Glutamatergic neuron (in vitro differentiated cells): ENCODE results near the gene CTDNEP1. TPM values are rescaled to one million over a fixed set of nuclear protein-coding genes. Genes with fewer than 3 reads are reported as not detected.

ENCODE experiments used
- DNase-seq: peaks from one replicate; pipeline ENCODE4 v3.0.0; 2022
- H3K27ac Mint-ChIP-seq: one replicate; pipeline ENCODE4 v1.8.0; 2020; ENCODE audit warnings: mild to moderate bottlenecking, mixed read lengths, inconsistent platforms; ENCODE audit not compliant: unreplicated experiment
- H3K27me3 Mint-ChIP-seq: one replicate; pipeline ENCODE4 v1.8.0; 2020; ENCODE audit warnings: mild to moderate bottlenecking, moderate library complexity, mixed read lengths, inconsistent platforms; ENCODE audit not compliant: unreplicated experiment
- H3K36me3 Mint-ChIP-seq: one replicate; pipeline ENCODE4 v1.8.0; 2020; ENCODE audit warnings: mild to moderate bottlenecking, mixed read lengths, inconsistent platforms; ENCODE audit not compliant: unreplicated experiment
- H3K4me1 Mint-ChIP-seq: one replicate; pipeline ENCODE4 v1.8.0; 2020; ENCODE audit warnings: mild to moderate bottlenecking, low read depth, mixed read lengths, inconsistent platforms; ENCODE audit not compliant: unreplicated experiment
- H3K4me3 Mint-ChIP-seq: one replicate; pipeline ENCODE4 v1.8.0; 2020; ENCODE audit warnings: mild to moderate bottlenecking, mixed read lengths, inconsistent platforms; ENCODE audit not compliant: unreplicated experiment
- H3K9me3 Mint-ChIP-seq: one replicate; pipeline ENCODE4 v1.8.0; 2020; ENCODE audit warnings: mild to moderate bottlenecking, moderate library complexity, mixed read lengths, inconsistent platforms; ENCODE audit not compliant: unreplicated experiment
- microRNA-seq: library from miRNA; unstranded; fragments of <30 nt; microRNA quantifications from one replicate; pipeline ENCODE4, GENCODE V29; 2020; ENCODE audit not compliant: unreplicated experiment
- total RNA-seq: library from RNA; stranded (reverse); fragmentation: NEBNext Ultra II Directional; extraction: Animal tissue kit (Norgen Biotek cat#: 25700); gene quantifications from one replicate; pipeline ENCODE4 v1.2.1, GENCODE V29; 2021; ENCODE audit not compliant: unreplicated experiment
- TF ChIP-seq, protein P1 (sequence below): fragments of 200-600 bp; sonication (generic); IDR thresholded peaks from one replicate; pipeline ENCODE4 v1.5.0; 2021; ENCODE audit not compliant: partially characterized antibody, unreplicated experiment

Gene CTDNEP1
- total RNA-seq, 1 donor from 2014 or later, result 185 TPM

GRCh38 chr17:7195971-7196370 lies 55.6 kb downstream of the CTDNEP1 start:
- Mint-ChIP-seq H3K9me3 (peaks cover 10% of the 10 kb centered on the region), H3K4me1 (peaks cover 30% of the 10 kb centered on the region), H3K27ac (no peak overlapping the region), H3K27me3 (peaks cover 15% of the 10 kb centered on the region), H3K4me3 (no peak overlapping the region), H3K36me3 (no peaks in the 10 kb centered on the region)
- no peak for DNase-seq
- TF ChIP-seq, protein P1, sequence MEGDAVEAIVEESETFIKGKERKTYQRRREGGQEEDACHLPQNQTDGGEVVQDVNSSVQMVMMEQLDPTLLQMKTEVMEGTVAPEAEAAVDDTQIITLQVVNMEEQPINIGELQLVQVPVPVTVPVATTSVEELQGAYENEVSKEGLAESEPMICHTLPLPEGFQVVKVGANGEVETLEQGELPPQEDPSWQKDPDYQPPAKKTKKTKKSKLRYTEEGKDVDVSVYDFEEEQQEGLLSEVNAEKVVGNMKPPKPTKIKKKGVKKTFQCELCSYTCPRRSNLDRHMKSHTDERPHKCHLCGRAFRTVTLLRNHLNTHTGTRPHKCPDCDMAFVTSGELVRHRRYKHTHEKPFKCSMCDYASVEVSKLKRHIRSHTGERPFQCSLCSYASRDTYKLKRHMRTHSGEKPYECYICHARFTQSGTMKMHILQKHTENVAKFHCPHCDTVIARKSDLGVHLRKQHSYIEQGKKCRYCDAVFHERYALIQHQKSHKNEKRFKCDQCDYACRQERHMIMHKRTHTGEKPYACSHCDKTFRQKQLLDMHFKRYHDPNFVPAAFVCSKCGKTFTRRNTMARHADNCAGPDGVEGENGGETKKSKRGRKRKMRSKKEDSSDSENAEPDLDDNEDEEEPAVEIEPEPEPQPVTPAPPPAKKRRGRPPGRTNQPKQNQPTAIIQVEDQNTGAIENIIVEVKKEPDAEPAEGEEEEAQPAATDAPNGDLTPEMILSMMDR, result no peak

Small RNAs within 50 kb of the gene (microRNA-seq; reads per million reads assigned to microRNA genes)
- gene MIR324, result 8,679 reads per million, percentile 98 among the genes with 10 or more reads in this experiment

Other genes with a start within 250 kb of the CTDNEP1 start
- 179 TPM for gene RNASEK, start 239.1 kb downstream of the CTDNEP1 start, total RNA-seq
- not detected for gene BCL6B, start 228.7 kb downstream of the CTDNEP1 start, total RNA-seq
- gene SLC16A13, start 215.7 kb downstream of the CTDNEP1 start, total RNA-seq, result 2.9 TPM
- 0.54 TPM for gene SLC16A11, start 207.6 kb downstream of the CTDNEP1 start, total RNA-seq
- gene CLEC10A, start 171.5 kb downstream of the CTDNEP1 start, total RNA-seq, result not detected
- not detected for gene ASGR2, start 136.9 kb downstream of the CTDNEP1 start, total RNA-seq
- 29.0 TPM for gene ASGR1, start 72.4 kb downstream of the CTDNEP1 start, total RNA-seq
- gene DLG4, start 31.9 kb downstream of the CTDNEP1 start, total RNA-seq, result 157 TPM
- gene ACADVL, start 31.8 kb downstream of the CTDNEP1 start, total RNA-seq, result 375 TPM
- 79.1 TPM for gene DVL2, start 17.2 kb downstream of the CTDNEP1 start, total RNA-seq
- gene PHF23, start 12.3 kb downstream of the CTDNEP1 start, total RNA-seq, result 72.3 TPM
- gene GABARAP, start 9.3 kb downstream of the CTDNEP1 start, total RNA-seq, result 908 TPM
- 34.1 TPM for gene ELP5, start 481 bp upstream of the CTDNEP1 start, total RNA-seq
- 0.44 TPM for gene CLDN7, start 10.7 kb upstream of the CTDNEP1 start, total RNA-seq
- 0.42 TPM for gene SLC2A4, start 30.0 kb upstream of the CTDNEP1 start, total RNA-seq
- gene YBX2, start 42.9 kb upstream of the CTDNEP1 start, total RNA-seq, result 1.3 TPM
- 347 TPM for gene EIF5A, start 55.9 kb upstream of the CTDNEP1 start, total RNA-seq
- gene GPS2, start 63.6 kb upstream of the CTDNEP1 start, total RNA-seq, result 98.3 TPM
- gene NEURL4, start 77.6 kb upstream of the CTDNEP1 start, total RNA-seq, result 97.6 TPM
- gene ACAP1, start 84.8 kb upstream of the CTDNEP1 start, total RNA-seq, result not detected
- gene KCTD11, start 100.4 kb upstream of the CTDNEP1 start, total RNA-seq, result 2.2 TPM
- not detected for gene TMEM95, start 103.4 kb upstream of the CTDNEP1 start, total RNA-seq
- gene TNK1, start 129.4 kb upstream of the CTDNEP1 start, total RNA-seq, result 0.34 TPM
- 78.1 TPM for gene PLSCR3, start 142.8 kb upstream of the CTDNEP1 start, total RNA-seq
- gene TMEM256, start 152.4 kb upstream of the CTDNEP1 start, total RNA-seq, result 51.6 TPM
- 90.8 TPM for gene NLGN2, start 156.1 kb upstream of the CTDNEP1 start, total RNA-seq
- gene SPEM1, start 168.6 kb upstream of the CTDNEP1 start, total RNA-seq, result not detected
- gene SPEM2, start 173.9 kb upstream of the CTDNEP1 start, total RNA-seq, result not detected
- gene SPEM3, start 177.1 kb upstream of the CTDNEP1 start, total RNA-seq, result not detected
- gene TMEM102, start 183.7 kb upstream of the CTDNEP1 start, total RNA-seq, result 0.42 TPM
- gene FGF11, start 187.8 kb upstream of the CTDNEP1 start, total RNA-seq, result 4.8 TPM
- 16.4 TPM for gene CHRNB1, start 193.3 kb upstream of the CTDNEP1 start, total RNA-seq
- gene ZBTB4, start 227.9 kb upstream of the CTDNEP1 start, total RNA-seq, result 25.1 TPM
- 0.34 TPM for gene SLC35G6, start 229.7 kb upstream of the CTDNEP1 start, total RNA-seq
- 200 TPM for gene POLR2A, start 232.6 kb upstream of the CTDNEP1 start, total RNA-seq